Hindlimb muscle (tissue), 1 donor: ENCODE results near the gene PTCD1. TPM values are rescaled to one million over a fixed set of nuclear protein-coding genes. Genes with fewer than 3 reads are reported as not detected.

Experiments
- DNase-seq: peaks from one replicate; pipeline ENCODE4 v3.0.0-alpha.2; 2013
- polyA plus RNA-seq: library from polyadenylated mRNA; unstranded; fragments of 120-200 nt; gene quantifications from one replicate; pipeline ENCODE4 v1.2.1, GENCODE V29; 2013; ENCODE audit not compliant: insufficient read length

PTCD1 gene
- polyA plus RNA-seq, 1 donor: 3.8 TPM

GRCh38 chr7:99368750-99369389 is 69.7 kb downstream of the PTCD1 start:
- no peak for DNase-seq

Other genes starting within 250 kb of the PTCD1 start
- not detected for gene KPNA7, start 230.7 kb downstream of the PTCD1 start, polyA plus RNA-seq
- gene MYH16, start 166.0 kb downstream of the PTCD1 start, polyA plus RNA-seq: 0.08 TPM
- 59.5 TPM for gene ARPC1A, start 112.9 kb downstream of the PTCD1 start, polyA plus RNA-seq
- gene ARPC1B, start 64.1 kb downstream of the PTCD1 start, polyA plus RNA-seq: 48.9 TPM
- 119 TPM for gene PDAP1, start 30.2 kb downstream of the PTCD1 start, polyA plus RNA-seq
- gene BUD31, start 29.8 kb downstream of the PTCD1 start, polyA plus RNA-seq: 77.2 TPM
- 38.0 TPM for gene CPSF4, start 145 bp upstream of the PTCD1 start, polyA plus RNA-seq
- gene ATP5MF, start 27.4 kb upstream of the PTCD1 start, polyA plus RNA-seq: 369 TPM
- 32.1 TPM for gene ZNF789, start 34.1 kb upstream of the PTCD1 start, polyA plus RNA-seq
- 10.4 TPM for gene ZNF394, start 61.5 kb upstream of the PTCD1 start, polyA plus RNA-seq
- gene ZKSCAN5, start 65.9 kb upstream of the PTCD1 start, polyA plus RNA-seq: 10.2 TPM
- gene FAM200A, start 113.3 kb upstream of the PTCD1 start, polyA plus RNA-seq: 8.9 TPM
- 42.0 TPM for gene ZNF655, start 119.8 kb upstream of the PTCD1 start, polyA plus RNA-seq
- gene TMEM225B, start 159.5 kb upstream of the PTCD1 start, polyA plus RNA-seq: 0.94 TPM
- 11.0 TPM for gene ZSCAN25, start 178.1 kb upstream of the PTCD1 start, polyA plus RNA-seq
- gene CYP3A5, start 241.2 kb upstream of the PTCD1 start, polyA plus RNA-seq: 1.0 TPM